B cell (primary cell): ENCODE results near the gene PANX3. TPM values are rescaled to one million over a fixed set of nuclear protein-coding genes. Genes with fewer than 3 reads are reported as not detected.

Experiments
- ATAC-seq: fragments of 200-7000 bp; cut with Tn5 transposase; one replicate; pipeline ENCODE4 v1.10.0; 2021; ENCODE audit warnings: low read depth, mild to moderate bottlenecking, moderate number of reproducible peaks, moderate library complexity
- CTCF ChIA-PET: fragments of 350-600 bp; sonication (Branson Sonifier 250); formaldehyde crosslinking; loops from one replicate; lab custom pipeline; 2021; ENCODE audit warnings: antibody characterized with exemption, inconsistent platforms; lab: Charles Lee
- POLR2A ChIA-PET: fragments of 350-600 bp; sonication (Branson Sonifier 250); formaldehyde crosslinking; loops from one replicate; lab custom pipeline; 2021; ENCODE audit warnings: antibody characterized with exemption; lab: Charles Lee
- DNase-seq: peaks from one replicate; pipeline ENCODE4 v3.0.0; 2013
- H2AFZ ChIP-seq: 2 replicates; pipeline ENCODE4 v1.6.1; 2012; ENCODE audit warnings: mild to moderate bottlenecking, low read depth, low read length; ENCODE audit not compliant: insufficient read depth, poor library complexity, severe bottlenecking
- H3K27ac ChIP-seq, 2 donors: 1 replicate in 1 of 2; 2 replicates in 1 of 2; pipeline ENCODE4 v1.5.1; 2012 to 2013; ENCODE audit warnings: low read length in 2 of 2, mild to moderate bottlenecking in 2 of 2, moderate library complexity in 1 of 2
- H3K27me3 ChIP-seq, 4 experiments: fragments of 200-600 bp in 1 of 4; sonication (generic) in 1 of 4; replicated peaks in 1 of 4; 1 replicate in 2 of 4; 2 replicates in 2 of 4; pipeline versions ENCODE4 v1.6.1 to v1.7.0; 2013 to 2016; ENCODE audit warnings: low read length in 3 of 4, mild to moderate bottlenecking in 2 of 4, mixed read lengths in 1 of 4, moderate library complexity in 1 of 4; ENCODE audit not compliant: insufficient read depth in 4 of 4, control insufficient read depth in 3 of 4; ENCODE audit errors: control extremely low read depth in 1 of 4
- H3K36me3 ChIP-seq, 2 experiments: replicated peaks in 1 of 2; 1 replicate in 1 of 2; 2 replicates in 1 of 2; pipeline versions ENCODE4 v1.6.1 to v1.7.1; 2013; ENCODE audit warnings: low read length in 1 of 2; ENCODE audit not compliant: insufficient read depth in 2 of 2, control insufficient read depth in 1 of 2; ENCODE audit errors: control extremely low read depth in 1 of 2, extremely low read depth in 1 of 2
- H3K4me1 ChIP-seq, 2 donors: fragments of 200-600 bp in 1 of 2; sonication (generic) in 1 of 2; 1 replicate in 1 of 2; 2 replicates in 1 of 2; pipeline versions ENCODE4 v1.5.1 to v1.6.1; 2013 to 2017; ENCODE audit warnings: low read length in 2 of 2; ENCODE audit not compliant: control insufficient read depth in 2 of 2, insufficient read depth in 2 of 2
- H3K4me2 ChIP-seq: replicated peaks from 2 replicates; pipeline ENCODE3; 2012; ENCODE audit warnings: mild to moderate bottlenecking, low read depth, low read length; ENCODE audit not compliant: poor library complexity, severe bottlenecking
- H3K4me3 ChIP-seq, 5 experiments: fragments of 200-600 bp in 1 of 5; sonication (generic) in 1 of 5; 1 replicate in 3 of 5; 2 replicates in 2 of 5; pipeline versions ENCODE4 v1.5.1 to v1.7.0; 2011 to 2016; ENCODE audit warnings: low read length in 4 of 5, mild to moderate bottlenecking in 4 of 5, low read depth in 2 of 5, control low read depth in 1 of 5, moderate library complexity in 1 of 5; ENCODE audit not compliant: insufficient read depth in 1 of 5; ENCODE audit errors: control extremely low read depth in 1 of 5, extremely low read depth in 1 of 5
- H3K79me2 ChIP-seq: fragments of 200-600 bp; sonication (generic); one replicate; pipeline ENCODE4 v1.6.0; 2016; ENCODE audit warnings: low read length; ENCODE audit not compliant: control insufficient read depth, insufficient read depth
- H3K9ac ChIP-seq: fragments of 200-600 bp; sonication (generic); 2 replicates; pipeline ENCODE4 v1.6.1; 2017; ENCODE audit warnings: mild to moderate bottlenecking, low read length, moderate library complexity
- H3K9me3 ChIP-seq, 3 donors: one replicate each; pipeline versions ENCODE4 v1.6.1 to v1.7.1; 2013; ENCODE audit warnings: low read length in 2 of 3; ENCODE audit not compliant: control insufficient read depth in 2 of 3, insufficient read depth in 1 of 3; ENCODE audit errors: control extremely low read depth in 1 of 3
- H4K20me1 ChIP-seq: 2 replicates; pipeline ENCODE4 v1.6.0; 2012; ENCODE audit warnings: mild to moderate bottlenecking, low read length; ENCODE audit not compliant: insufficient read depth, control insufficient read depth, poor library complexity, severe bottlenecking
- H3K27ac Mint-ChIP-seq: one replicate; pipeline ENCODE4 v1.8.0; 2021; ENCODE audit warnings: mixed read lengths
- H3K27me3 Mint-ChIP-seq: one replicate; pipeline ENCODE4 v1.8.0; 2021; ENCODE audit warnings: mixed read lengths
- H3K4me1 Mint-ChIP-seq: one replicate; pipeline ENCODE4 v1.8.0; 2021; ENCODE audit warnings: mixed read lengths
- H3K4me3 Mint-ChIP-seq: one replicate; pipeline ENCODE4 v1.8.0; 2021; ENCODE audit warnings: mixed read lengths
- H3K9me3 Mint-ChIP-seq: one replicate; pipeline ENCODE4 v1.8.0; 2022; ENCODE audit warnings: mixed read lengths; ENCODE audit not compliant: insufficient read depth
- CTCF ChIP-seq: fragments of 200-600 bp; IDR thresholded peaks from one replicate; pipeline ENCODE4 v1.8.0; 2022; ENCODE audit warnings: antibody characterized with exemption, mild to moderate bottlenecking
- EZH2 ChIP-seq: IDR thresholded peaks from 2 replicates; pipeline ENCODE4 v1.6.1; 2012; ENCODE audit warnings: borderline replicate concordance, low read depth, mild to moderate bottlenecking, moderate library complexity, low read length; ENCODE audit not compliant: insufficient read depth, poor library complexity, severe bottlenecking
- WGBS: methylation state at CpG from one replicate; pipeline ENCODE4 v1.1.5; 2013; ENCODE audit warnings: missing lambda C conversion rate; ENCODE audit not compliant: insufficient coverage; 5-methylcytosine and 5-hydroxymethylcytosine counted together
- intact Hi-C: fragments of 100-400 bp; cut with micrococcal nuclease; formaldehyde crosslinking; loops from one replicate; pipeline ENCODE4 v1.10.0; 2022
- polyA plus RNA-seq: library from polyadenylated mRNA; depleted of rRNA; stranded (reverse); fragments of >200 nt; gene quantifications from 2 replicates; pipeline ENCODE4 v1.2.3, GENCODE V29; 2012
- total RNA-seq, 2 donors: library from RNA; stranded (reverse); fragments of 120-200 nt in 1 of 2; gene quantifications; 1 replicate in 1 of 2; 2 replicates in 1 of 2; pipeline versions ENCODE4 v1.2.3 to v1.2.4, GENCODE V29; 2013 to 2022

The PANX3 gene
- total and polyA plus RNA-seq, 2 donors (not counting 1 experiment from before 2014, with no cell fraction given) = not detected

GRCh38 chr11:124582565-124582964, 28.7 kb upstream of the PANX3 start:
- H3K27ac Mint-ChIP-seq = no peak overlapping the region
- no peaks in the 10 kb centered on the region for H3K9me3 Mint-ChIP-seq
- Histone ChIP-seq H3K27ac (no peak overlapping the region), H2AFZ (no peak overlapping the region), H3K79me2 (no peaks in the 10 kb centered on the region), H3K4me2 (no peak overlapping the region), H3K4me3 (no peak overlapping the region), H4K20me1 (no peaks in the 10 kb centered on the region), H3K4me1 (no peaks in the 10 kb centered on the region), H3K27me3 (no peaks in the 10 kb centered on the region), H3K9ac (no peak overlapping the region), H3K36me3 (no peaks in the 10 kb centered on the region), H3K9me3 (no peaks in the 10 kb centered on the region)
- intact Hi-C loops = no loop called here
- no peak overlapping the region for H3K4me3 Mint-ChIP-seq
- H3K4me1 Mint-ChIP-seq = no peaks in the 10 kb centered on the region
- POLR2A ChIA-PET = no interaction called here
- CTCF ChIA-PET = interaction anchor here (5.8 kb wide), 1 partner anchor 513 kb away, joined by 95 read pairs; no protein-coding TSS in a partner anchor
- WGBS = no CpG with 5 or more reads among the region's 2 CpGs
- TF ChIP-seq CTCF = no peak
- no peak for ATAC-seq
- peaks cover 18% of the 10 kb centered on the region for H3K27me3 Mint-ChIP-seq
- DNase-seq = no peak

GRCh38 chr11:124583781-124584180, 27.4 kb upstream of the PANX3 start:
- no peaks in the 10 kb centered on the region for H3K79me2 ChIP-seq
- no peaks in the 10 kb centered on the region for H3K36me3 ChIP-seq
- ChIA-PET POLR2A (no interaction called here), CTCF (interaction anchor here (2.1 to 5.8 kb wide), 3 partner anchors 475 to 514 kb away, joined by 5 to 95 read pairs (median 10); no protein-coding TSS in a partner anchor)
- H3K4me1 Mint-ChIP-seq = no peaks in the 10 kb centered on the region
- H3K4me2 ChIP-seq = no peak overlapping the region
- peaks cover 21% of the 10 kb centered on the region for H3K27me3 Mint-ChIP-seq
- H3K9ac ChIP-seq = no peak overlapping the region
- H3K4me3 ChIP-seq = no peak overlapping the region
- DNase-seq = no peak
- no peaks in the 10 kb centered on the region for H4K20me1 ChIP-seq
- H3K9me3 ChIP-seq = no peaks in the 10 kb centered on the region
- no peak overlapping the region for H3K27ac ChIP-seq
- H3K9me3 Mint-ChIP-seq = no peaks in the 10 kb centered on the region
- H2AFZ ChIP-seq = no peak overlapping the region
- intact Hi-C loops = no loop called here
- ATAC-seq = no peak
- H3K27me3 ChIP-seq = no peaks in the 10 kb centered on the region
- TF ChIP-seq CTCF = no peak
- TF ChIP-seq EZH2 = no peak
- H3K27ac Mint-ChIP-seq = no peak overlapping the region
- WGBS = 94% methylated on average over 8 of the region's 8 CpGs
- no peak overlapping the region for H3K4me3 Mint-ChIP-seq
- no peaks in the 10 kb centered on the region for H3K4me1 ChIP-seq
